Stimulated activated CD8-positive, alpha-beta memory T cell treated with anti-CD3 and anti-CD28 coated beads, Interleukin-4, amount 100 ng/mL, for 4 hours (primary cell): ENCODE measurements around the gene PRELID2.
"Not testable (repeated sequence)": the region's sequence is repeated elsewhere in the genome, so short reads cannot be mapped to it uniquely, and the experiment has no call there.

Source experiments
- DNase-seq, 2 donors: peaks; one replicate each; pipeline ENCODE4 v3.0.0-alpha.2; 2020; ENCODE audit warnings: low read depth in 2 of 2, low spot score in 1 of 2

PRELID2 gene

DNA sequence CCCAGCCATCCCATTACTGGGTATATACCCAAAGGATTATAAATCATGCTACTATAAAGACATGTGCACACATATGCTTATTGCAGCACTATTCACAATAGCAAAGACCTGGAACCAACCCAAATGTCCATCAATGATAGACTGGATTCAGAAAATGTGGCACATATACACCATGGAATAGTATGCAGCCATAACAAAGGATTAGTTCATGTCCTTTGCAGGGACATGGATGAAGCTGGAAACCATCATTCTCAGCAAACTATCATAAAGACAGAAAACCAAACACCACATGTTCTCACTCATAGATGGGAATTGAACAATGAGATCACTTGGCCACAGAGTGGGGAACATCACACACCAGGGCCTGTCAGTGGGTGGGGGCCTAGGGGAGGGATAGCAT lies 36.6 kb downstream of the PRELID2 start:
- DNase-seq, result not testable (repeated sequence)

DNA sequence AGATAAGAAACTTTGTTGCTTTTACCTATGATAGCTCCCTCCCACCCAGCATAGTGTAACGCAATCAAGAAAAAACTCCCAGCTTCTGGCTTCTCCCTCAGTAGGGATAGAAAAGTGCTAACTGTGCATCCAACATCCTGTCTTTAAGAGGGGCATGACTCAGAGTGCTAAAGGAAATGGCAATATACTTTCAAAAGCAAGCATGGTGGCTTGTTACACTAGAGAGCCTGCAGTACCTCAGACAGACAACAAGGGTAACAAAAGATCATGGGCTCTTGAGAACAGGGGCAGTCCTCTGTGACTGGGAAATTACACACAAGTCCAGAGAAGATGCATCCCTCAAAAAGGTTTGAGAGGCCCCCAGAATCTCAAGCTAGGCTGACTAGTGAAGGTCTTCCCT lies 37.8 kb downstream of the PRELID2 start:
- DNase-seq, result no peak

DNA sequence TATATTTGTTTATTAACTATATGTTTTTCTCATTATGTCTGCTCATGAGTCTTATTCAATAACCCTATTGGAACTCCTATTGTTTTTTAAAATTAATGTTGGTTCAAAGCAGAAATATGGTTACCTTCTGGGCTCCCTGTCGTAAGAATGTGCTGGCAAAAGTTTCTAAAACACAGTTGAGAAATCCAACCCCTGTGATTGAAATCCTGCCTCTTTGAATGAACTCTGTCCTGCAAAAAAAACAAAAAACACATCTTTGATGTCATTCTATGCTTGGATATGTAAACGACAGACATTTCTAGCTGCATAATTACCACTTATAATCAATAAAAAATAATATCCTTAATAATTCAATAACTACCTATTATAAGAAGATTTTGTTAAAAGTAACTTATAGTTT lies 38.8 kb downstream of the PRELID2 start:
- DNase-seq, result no peak

DNA sequence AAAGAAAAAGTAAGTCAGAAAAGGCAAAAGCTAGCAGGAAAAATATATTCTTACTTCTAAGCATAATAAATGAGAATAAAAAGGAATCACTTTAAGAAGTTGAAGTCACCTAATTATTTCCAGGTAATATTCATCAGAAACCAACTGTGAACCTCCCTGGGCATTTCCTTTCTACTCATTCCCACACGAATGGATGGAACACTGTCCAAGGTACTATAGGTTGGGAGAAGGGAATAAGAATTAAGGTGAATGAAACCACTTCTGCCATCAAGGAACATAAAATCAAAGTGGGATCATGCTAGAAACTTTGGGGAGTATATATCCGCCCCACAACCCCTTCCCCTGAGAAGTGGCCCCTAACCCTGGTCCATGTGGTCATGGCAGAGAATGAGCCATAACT lies 41.6 kb downstream of the PRELID2 start:
- DNase-seq, result no peak

DNA sequence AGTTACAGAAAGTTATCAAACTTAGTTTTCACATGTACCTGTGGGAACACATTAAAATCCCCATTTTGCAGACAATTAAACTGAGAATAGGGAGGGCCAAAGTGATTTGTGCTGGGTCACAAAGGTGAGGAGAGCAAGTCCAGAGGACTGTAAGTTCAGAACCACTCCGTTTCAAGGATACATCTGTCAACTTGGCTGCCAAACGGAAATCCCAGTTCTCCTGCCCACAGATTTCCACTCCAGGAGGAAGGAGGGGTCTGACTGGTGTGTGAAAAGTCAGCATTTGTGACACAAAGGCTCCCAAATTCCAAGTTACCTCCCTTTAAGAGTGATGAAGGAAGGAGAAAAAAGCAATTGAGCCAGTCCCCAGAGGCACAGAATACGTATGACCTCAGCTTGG lies 42.3 kb downstream of the PRELID2 start:
- DNase-seq, result no peak

DNA sequence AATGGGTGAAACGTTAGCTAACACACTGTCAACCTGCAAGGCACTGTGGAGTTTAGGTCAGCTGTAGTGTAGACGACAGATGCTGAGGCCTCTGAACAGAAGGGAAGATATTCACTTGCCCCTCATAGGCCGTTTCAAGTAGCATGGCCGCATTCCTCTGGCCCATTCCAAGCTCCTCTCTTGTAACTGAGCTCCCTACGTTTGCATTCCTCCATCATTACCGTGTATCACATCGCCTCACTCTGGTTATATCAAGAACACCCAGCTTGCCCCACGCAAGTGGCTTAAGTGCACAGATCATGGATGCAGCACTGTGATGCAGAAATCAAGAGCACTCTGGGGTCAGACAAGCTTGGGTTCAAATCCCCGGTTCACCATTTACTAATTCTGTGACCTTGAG lies 43.3 kb downstream of the PRELID2 start:
- DNase-seq, result no peak

DNA sequence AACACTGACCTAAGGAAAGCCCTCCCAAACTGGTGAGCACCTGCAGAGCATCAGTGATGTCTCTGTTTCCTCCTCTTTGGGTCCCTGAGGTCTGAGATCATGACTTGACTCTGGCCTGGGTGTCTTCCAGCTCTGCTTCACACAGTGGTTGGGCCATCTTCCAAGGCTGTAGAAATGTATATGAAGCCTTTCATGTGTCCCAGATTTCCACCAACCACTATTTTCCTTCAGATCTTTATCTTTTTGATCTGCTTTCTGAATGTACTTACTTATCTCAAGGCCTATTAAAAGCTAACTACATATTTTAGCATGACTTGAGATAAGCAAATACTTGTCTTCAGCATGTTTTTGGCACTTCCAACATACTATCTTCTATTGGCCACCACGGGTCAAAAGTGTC lies 47.1 kb downstream of the PRELID2 start:
- DNase-seq, result no peak

DNA sequence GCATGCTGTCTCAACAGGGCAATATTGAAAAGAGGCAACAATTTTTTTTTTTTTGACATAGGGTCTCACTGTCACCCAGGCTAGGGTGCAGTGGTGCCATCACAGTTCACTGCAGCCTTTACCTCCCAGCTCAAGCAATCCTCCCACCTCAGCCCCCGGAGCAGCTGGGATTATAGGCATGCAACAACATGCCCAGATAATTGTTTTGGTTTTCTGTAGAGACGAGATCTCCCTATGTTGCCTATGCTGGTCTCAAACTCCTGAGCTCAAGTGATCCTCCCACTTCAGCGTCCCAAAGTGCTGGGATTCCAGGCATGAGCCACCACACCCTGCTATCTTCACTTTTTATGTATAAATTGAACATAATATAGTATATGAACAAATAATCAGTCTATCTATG lies 47.6 kb downstream of the PRELID2 start:
- DNase-seq, result no peak

DNA sequence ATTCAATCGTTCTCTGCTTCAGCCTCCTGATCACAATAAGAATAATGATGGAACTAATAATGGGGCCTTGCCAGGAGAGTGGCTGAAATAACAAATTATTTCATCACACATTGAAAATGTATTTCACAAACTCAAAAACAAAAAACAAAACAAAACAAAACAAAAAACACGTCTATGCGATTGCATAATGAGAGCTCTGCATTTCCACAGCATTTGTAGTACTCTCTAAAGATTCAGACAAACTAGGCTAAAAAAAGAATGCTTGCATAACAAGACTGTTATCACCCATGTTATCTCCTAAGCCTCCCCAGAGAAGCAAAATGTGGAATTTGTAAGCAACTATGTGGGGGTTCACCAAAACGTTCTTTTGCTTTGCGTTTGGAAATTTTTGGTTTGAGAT lies 48.1 kb downstream of the PRELID2 start:
- no peak for DNase-seq

DNA sequence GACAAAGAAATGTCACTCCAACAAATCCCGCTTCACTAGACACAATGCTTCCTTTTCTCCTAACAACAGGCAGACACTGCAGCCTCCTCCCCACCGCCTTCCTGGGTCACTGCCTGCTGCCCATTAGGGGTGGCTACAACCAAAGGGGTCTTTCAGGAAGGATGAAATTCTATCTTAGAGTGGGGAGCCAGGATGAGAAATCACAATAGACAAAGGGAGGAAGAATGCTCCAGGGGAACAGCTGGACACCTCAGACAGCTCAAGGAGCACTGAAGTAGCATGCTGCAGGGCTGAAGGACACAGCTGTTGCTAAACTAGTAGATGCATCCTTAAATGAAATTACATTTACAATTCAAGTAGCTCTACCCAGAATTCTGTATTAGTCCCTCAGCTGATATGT lies 54.2 kb downstream of the PRELID2 start:
- DNase-seq, result no peak

DNA sequence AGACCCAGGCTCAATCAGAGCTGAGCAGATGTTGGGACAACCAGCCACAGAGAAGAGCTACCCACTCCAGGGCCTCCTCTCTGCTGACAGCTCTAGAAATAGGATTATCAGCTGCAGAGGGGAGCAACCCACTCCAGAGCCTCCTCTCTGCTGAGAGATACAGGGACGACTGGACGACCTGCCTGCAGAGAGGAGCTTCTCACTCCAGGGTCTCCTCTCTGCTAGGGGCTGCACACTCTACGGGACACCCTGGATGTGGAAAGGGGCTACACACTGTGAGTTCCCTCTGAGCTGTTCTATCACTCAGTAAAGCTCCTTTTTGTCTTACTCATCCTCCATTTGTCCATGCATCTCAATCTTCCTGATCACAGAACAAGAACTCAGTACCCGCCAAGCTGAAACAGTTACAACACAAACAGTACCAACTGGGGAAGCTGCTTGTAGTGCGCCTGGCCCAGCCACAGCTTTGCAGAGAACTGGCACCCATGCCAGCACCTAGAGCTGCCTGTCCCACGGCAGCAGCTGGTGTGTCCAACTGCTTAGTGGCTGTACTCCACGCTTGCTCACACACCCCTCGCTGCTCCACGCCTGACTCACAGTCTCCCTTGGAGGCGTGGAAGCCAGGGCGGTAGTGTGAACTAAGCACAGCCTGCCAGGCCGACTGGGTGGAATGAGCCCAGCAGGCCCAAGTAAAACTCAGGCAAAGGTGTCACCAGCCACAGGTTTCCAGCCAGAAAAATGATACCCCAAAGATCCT lies 56.8 kb downstream of the PRELID2 start:
- no peak for DNase-seq

DNA sequence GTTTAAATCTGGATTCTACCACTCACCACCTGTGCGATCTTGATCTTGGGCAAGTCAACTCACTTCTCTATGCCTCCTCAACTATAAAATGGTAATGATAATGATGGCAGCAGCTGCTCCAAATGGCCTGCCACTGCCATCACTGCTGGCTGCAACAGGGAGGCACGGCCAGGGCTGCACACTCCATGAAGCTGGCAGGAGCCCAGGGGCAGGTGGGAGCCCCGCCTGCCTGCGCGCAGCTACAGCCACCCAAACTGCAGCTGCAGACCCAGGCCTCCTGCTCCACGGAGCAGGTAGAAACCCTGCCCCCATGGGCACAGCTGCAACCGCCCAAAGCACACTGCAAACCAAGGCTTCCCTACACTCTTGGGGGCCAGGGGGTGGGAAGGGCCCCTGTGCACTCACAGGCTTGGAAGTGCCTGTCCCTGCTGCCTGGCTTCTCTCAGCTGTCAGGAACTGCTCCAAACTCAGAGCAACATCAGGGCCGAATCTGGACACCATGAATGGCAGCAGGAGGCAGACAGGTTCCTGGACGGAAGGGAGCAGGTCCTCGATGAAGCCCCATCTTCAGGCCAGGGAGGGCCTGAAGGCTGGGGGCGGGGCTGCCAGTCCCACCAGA lies 57.6 kb downstream of the PRELID2 start:
- DNase-seq, result no peak

DNA sequence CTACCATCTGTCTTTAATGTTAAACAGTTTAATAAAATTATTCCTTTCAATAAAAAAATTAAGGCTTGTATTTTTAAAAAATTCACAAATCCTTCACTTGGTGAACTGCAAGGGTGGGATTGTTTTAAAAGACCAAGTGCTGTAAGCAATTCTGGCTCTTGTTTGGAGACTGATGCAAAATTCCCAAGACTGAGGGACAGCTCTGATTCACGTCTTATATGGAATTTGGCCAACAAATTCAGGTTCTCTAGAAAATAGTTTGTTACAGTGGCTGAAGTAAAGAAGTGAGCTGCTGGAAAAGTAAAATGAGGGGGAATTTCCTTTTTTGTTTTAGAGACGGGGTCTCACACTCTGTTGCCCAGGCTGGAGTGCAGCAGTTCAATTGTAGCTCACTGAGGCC lies 58.3 kb downstream of the PRELID2 start:
- DNase-seq, result no peak

DNA sequence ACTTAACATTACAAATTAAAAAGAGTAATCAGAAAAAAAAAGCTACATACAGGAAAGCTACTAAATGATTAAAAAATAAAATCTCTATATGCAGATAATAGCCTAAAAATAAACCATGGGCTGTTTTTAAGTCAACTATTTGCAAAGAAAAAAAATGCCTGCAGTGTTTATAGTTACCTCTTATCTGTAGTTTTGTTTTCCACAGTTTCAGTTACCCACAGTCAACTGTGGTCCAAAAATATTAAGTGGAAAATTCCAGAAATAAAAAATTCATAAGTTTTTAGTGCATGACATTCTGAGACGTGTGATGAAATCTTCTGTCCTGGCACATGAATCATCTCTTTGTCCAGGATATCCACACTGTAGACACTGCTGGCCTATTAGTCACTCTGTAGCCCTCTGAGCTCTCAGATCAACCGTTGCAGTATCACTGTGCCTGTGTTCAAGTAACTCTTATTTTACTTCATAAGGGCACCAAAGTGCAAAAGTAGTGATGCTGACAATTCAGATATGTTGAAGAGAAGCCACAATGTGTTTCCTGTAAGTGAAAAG lies 59.2 kb downstream of the PRELID2 start:
- DNase-seq, result no peak

DNA sequence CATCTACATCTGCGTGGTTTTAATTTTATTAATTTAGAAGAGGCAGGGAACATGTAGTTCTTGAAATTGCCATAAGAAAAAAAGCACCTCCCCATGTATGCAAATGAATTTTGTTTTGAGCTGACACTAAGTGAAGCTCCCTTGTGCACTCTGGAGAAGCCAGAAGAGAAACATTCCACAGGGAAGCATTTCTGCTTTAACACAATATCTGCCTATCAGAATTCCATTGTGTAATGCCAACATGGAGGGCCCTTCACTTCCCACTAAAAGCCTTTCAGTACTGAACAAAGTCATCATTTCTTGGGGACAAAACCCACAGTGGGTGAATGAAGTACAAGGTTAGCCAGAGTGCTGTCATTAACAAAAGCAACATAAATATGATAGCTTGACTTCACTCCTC lies 59.7 kb downstream of the PRELID2 start:
- no peak for DNase-seq

DNA sequence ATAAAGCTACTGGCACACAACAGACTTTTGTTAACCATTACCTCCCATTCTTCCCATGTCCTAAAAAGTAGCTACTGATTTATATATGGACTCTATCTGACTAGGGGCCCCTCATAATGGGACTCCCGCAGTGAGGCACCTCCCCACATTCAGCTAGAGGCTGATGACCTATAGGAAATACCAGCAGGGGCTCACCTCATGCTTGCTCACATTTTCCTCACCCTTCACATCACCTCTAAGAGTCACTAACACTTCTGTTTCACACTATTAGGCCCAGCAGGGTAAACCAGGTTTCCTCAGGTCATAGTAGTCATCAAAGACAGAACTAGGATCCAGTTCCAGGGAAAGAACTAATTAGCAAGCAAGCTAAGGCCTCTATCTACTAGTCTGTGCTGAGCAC lies 60.7 kb downstream of the PRELID2 start:
- no peak for DNase-seq

DNA sequence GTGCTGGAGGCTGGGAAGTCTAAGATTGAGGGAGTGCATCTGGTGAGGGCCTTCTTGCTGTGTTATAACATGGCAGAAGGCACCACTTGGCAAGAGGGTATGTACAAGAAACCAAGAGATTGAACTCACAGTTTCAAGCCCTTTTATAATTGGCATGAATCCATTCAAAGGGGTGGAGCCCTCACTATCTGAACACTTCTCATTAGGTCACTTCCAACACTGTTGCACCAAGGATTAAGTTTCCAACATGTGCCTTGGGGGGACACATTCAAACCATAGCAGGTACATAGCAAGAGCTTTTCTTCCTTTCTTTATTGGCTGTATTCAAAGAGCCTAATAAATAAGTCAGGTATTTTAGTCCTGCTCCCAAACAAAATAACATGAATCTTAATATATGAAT lies 62.7 kb downstream of the PRELID2 start:
- no peak for DNase-seq

DNA sequence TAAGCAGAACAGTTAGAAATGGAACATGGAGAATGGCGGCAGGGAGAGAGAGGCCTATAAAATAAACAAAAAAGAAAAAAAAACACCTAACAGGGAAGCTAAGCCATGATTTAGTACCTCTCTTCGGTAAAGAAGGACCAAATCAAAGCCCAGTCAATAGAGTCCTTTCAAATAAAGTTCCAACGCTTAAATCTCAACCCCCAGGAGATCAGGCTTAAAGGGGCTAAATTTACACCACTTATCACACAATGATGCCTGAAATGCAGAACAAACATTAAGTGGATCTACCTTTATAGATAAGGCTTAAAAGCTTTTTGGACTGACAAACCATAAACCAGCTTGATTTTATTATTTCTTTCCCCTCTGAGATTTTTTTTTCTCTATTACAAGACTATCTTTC lies 66.3 kb downstream of the PRELID2 start:
- no peak for DNase-seq

DNA sequence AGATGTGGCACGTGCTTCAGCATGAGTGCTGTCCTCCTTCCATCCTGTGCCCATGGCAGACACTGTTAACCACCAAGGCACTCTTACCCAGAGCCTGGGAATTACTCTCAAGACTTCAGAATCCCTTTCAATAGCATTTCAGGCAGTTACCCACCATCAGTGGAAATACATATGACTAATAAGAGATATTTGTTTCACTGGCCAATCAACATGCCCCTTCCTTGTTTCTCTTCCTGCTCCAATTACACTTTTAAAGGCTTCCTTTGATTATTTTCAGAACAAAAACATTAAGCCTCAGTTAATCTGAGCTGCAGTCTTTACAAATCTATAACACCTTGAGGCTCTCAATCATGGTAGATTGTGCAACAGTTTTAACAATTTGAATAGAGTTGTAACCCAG lies 70.8 kb downstream of the PRELID2 start:
- DNase-seq, result no peak

DNA sequence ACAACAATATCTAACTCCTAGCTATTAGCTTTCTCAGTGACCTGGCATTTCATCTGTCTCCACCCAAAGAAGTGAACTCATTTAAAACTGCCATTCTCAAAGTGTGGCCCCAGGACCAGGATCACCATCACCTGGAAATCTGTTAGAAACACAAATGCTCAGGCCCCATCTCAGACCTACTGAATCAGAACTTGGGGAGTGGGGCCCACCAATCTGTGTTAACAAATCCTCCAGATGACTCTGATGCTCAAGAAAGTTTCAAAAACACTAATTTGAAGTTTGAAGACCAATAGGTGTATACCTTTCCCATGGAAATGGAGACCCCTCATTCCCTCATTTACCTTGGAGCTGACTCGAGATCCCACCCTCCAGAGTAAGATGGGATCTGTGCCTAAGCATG lies 72.3 kb downstream of the PRELID2 start:
- DNase-seq, result no peak

DNA sequence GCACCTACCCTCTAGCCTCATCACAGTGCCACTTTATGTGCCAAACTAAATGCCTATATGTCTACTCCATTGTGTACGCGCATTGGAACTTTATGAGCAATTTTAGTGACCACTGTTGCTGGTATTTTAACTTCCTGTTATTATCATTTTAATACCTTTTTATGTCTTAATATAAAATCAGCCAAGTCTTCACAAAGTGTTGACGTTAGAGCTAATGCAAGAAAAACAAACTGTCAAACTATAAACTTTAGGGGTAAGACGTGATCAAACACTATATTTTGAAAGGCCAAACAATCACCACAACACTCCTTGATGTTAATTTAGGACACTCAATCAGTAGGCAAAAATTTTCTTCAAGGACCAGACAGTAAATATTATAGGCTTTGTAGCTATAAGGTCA lies 73.9 kb downstream of the PRELID2 start:
- DNase-seq, result no peak

DNA sequence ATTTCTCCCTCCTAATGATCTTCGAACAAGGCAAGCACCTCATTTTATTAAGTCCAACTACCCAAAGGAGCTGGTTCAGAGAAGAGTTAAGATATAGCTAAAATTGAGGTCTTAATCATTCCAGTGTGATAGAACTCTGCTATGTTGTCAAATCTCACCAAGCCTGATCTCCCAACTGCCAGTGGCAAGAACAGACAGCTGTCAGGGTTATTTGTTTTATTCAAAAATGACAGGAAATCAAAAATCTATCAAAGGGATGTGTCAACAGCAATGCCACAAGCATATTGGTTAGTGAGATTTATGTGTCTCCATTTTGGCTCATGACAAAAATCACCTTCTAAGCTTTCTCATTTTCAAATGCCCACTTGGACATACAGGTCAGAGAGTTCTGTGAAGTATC lies 74.5 kb downstream of the PRELID2 start:
- DNase-seq, result no peak

DNA sequence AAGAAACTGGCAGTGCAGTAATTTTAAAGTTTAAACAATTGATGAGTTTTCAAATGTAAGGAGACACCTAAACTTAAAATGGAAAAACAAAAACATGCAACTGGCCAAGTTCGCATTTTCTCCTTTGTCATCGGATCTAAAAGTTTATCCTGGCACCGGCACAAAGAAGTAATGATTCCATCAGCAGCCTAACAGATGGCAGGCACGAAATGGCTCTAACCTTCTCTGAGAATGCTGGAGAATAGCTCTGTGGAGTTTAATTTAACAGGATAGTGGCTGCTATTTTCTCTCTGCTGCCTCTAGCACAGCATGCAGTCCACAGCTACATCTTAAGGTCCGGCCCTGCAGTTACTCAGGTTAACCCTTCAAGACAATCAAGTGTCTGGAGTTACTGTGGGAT lies 82.2 kb downstream of the PRELID2 start:
- DNase-seq, result no peak
